ENCODE data around the gene PTGDR2.

The PTGDR2 gene

DNA sequence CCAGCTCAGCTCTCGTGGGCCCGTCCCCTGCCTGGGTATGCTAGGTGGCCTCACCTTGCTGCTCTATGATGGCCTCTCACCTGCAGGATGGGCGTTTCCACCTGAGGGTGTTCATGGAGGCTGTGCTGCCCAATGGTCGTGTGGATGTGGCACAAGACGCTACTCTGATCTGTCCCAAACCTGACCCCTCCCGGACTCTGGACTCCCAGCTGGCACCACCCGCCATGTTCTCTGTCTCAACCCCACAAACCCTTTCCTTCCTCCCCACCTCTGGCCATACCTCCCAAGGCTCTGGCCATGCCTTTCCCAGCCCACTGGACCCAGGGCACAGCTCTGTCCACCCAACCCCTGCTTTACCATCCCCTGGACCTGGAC, 13.7 kb upstream of the PTGDR2 start:
- TF ChIP-seq, protein P1, sequence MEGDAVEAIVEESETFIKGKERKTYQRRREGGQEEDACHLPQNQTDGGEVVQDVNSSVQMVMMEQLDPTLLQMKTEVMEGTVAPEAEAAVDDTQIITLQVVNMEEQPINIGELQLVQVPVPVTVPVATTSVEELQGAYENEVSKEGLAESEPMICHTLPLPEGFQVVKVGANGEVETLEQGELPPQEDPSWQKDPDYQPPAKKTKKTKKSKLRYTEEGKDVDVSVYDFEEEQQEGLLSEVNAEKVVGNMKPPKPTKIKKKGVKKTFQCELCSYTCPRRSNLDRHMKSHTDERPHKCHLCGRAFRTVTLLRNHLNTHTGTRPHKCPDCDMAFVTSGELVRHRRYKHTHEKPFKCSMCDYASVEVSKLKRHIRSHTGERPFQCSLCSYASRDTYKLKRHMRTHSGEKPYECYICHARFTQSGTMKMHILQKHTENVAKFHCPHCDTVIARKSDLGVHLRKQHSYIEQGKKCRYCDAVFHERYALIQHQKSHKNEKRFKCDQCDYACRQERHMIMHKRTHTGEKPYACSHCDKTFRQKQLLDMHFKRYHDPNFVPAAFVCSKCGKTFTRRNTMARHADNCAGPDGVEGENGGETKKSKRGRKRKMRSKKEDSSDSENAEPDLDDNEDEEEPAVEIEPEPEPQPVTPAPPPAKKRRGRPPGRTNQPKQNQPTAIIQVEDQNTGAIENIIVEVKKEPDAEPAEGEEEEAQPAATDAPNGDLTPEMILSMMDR (IDR thresholded peaks at IDR 0.05; ENCODE audit: low read depth, low read length) = no peak
- DNase-seq (ENCODE audit: extremely low read depth, low read depth) = no peak

DNA sequence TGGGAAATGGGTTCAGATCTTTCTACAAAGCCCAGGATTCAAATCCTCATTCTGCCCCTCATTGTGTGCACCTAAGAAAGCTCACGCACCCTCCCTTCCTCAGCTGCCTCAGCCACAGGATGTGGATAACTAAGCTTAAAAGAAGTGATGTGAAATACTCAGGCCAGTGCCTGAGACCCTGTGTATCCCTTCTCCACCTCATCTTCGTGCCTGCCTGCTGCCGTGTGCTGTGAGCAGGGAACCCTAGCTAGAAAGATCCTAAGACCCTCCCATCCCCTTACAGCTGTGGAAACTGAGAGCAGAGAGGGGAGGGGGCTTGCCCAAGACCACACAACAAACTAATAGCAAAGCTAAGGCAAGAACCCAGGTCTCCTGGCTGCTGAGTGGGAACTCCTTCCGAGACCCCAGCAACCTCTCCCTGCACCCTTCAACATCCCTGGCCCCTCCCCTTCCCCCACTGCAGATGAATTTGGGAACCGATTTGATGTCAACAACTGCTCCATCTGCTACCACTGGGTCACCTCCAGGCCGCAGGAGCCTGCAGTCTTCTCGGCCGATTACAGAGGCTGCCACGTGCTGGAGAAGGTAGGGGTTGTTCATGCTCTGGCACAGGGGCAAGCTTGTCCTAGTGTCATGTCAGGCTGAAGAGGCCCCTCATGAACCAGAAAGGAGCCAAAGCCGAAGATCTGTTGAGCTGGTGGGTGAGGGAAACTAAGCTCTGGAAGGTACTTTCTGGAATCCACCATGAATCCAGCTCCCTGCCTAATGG, 13.1 kb upstream of the PTGDR2 start:
- DNase-seq (ENCODE audit: extremely low read depth, low read depth) = no peak
- TF ChIP-seq, protein P1 (IDR thresholded peaks at IDR 0.05; ENCODE audit: low read depth, low read length) = no peak

DNA sequence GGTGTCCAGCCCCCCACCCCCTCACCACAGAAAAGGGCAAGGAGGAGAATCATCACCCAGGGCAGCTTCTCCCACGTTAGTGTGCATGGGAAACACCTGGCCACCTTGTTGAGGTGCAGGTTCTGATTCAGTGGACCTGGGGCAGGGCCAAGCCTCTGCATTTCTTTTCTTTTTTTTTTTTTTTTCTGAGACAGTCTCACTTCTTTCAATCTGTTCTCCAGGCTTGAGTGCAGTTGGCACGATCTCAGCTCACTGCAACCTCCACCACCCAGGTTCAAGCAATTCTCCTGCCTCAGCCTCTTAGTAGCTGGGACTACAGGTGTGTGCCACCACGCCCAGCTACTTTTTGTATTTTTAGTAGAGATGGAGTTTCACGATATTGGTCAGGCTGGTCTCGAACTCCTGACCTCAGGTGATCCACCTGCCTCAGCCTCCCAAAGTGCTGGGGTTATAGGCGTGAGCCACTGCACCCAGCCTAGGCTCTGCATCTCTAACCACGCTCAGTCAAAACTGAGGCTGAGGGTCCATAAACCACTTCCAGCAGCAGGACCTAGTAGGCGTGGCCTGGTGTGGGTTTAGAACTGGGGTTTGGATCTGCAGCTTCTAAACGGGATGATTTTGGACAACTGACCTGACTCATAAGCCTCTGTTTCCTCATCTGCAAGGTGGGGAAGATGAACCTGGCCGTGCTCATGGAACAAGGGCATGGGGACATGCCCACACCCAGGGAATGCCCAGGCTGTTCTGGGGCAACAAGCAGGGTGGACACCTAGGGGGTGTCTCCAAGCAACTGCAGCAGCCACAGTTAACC, 12.3 kb upstream of the PTGDR2 start:
- no peak for DNase-seq (ENCODE audit: extremely low read depth, low read depth)
- TF ChIP-seq, protein P1 (IDR thresholded peaks at IDR 0.05; ENCODE audit: low read depth, low read length) = no peak

GRCh38 chr11:60866911-60867870, 11.4 kb upstream of the PTGDR2 start, which contains the start of gene ZP1:
TSS of gene ZP1 (plus strand) at chr11:60867542. CDS start at chr11:60867562, 20 bp downstream.
- DNase-seq (ENCODE audit: extremely low read depth, low read depth) = no peak

GRCh38 chr11:60864856-60865513, 9.2 kb upstream of the PTGDR2 start:
- no peak for DNase-seq (ENCODE audit: extremely low read depth, low read depth)

More at GRCh38 chr11:60866911-60867870, 11.4 kb upstream of the PTGDR2 start, which contains the start of gene ZP1:
- TF ChIP-seq, protein P1 (IDR thresholded peaks at IDR 0.05; ENCODE audit: low read depth, low read length) = no peak

More at GRCh38 chr11:60864856-60865513, 9.2 kb upstream of the PTGDR2 start:
- TF ChIP-seq, protein P1 (IDR thresholded peaks at IDR 0.05; ENCODE audit: low read depth, low read length) = no peak

Measured in AG09319 (cell line).